ENCODE data around the gene ROS1. TPM values are rescaled to one million over a fixed set of nuclear protein-coding genes. Genes with fewer than 3 reads are reported as not detected.

ROS1 gene
- total RNA-seq, 1 donor from 2014 or later, result under 0.01 TPM

DNA sequence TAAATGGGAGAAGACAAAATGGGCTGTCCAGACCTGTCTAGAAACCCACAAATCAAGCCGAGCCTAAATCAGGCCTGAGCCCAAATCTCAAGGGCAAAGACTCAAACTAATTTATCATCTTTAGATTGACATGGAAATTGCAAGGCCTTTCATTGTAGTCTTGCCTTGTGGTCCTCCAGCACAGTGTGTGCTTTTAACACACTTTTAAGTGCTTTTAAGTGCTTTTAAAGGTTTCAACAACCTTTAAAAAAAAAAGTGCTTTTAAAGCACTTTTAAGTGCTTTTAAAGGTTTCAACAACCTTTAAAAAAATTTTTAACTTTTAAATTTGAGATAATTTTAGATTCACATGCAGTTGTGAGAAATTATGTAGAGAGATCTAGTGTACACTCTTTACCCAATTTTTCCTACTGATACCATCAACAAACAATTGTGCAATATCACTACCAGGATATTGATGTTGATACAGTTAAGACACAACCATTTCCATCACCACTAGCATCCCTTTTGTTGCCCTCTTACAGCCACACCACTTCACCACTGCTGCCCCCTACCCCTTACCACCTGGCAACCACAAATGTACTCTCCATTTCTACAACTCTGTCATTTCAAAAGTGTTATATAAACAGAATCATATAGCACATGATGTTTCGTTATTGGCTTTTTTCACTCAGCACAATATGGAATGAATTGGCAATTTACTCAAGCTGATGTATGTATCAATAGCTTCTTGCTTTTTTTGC lies 33.6 kb upstream of the ROS1 start:
- Histone ChIP-seq H3K27me3 (ENCODE audit: control insufficient read depth in 3 of 3, insufficient read depth in 3 of 3, low read length in 3 of 3) (no peaks in the 10 kb centered on the region), H3K27ac (ENCODE audit: low read depth, low read length) (no peak overlapping the region), H3K36me3 (ENCODE audit: control insufficient read depth in 3 of 3, insufficient read depth in 3 of 3, low read length in 3 of 3) (no peaks in the 10 kb centered on the region), H3K9me3 (ENCODE audit: control insufficient read depth in 3 of 3, low read length in 3 of 3) (no peaks in the 10 kb centered on the region), H3K4me1 (ENCODE audit: control insufficient read depth in 3 of 3, insufficient read depth in 3 of 3, low read length in 3 of 3) (no peaks in the 10 kb centered on the region), H3K4me3 (ENCODE audit: low read length in 3 of 3) (no peak overlapping the region), H3K9ac (ENCODE audit: low read depth in 1 of 3, low read length in 3 of 3) (no peak overlapping the region)

DNA sequence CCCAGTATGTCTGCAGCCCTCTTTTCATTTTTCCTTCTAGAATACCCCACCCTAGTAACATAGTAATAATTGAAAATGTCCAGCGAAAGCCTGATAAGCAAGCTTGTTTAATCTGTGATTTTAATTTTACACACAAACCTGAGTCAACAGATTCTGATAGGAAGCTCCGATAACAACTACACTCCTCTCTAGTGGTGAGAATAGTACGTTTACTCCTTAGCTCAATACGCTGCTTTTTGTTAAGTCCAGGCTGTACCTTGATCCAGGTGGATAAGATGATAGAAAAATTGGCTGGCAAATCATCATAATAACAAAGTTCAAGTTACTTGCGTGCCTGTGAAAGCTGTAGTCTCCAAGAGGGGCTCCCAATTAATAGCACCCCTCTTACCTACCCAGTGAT lies 31.3 kb upstream of the ROS1 start:
- H3K27ac ChIP-seq (ENCODE audit: low read depth, low read length), result no peak overlapping the region
- H3K9me3 ChIP-seq (ENCODE audit: control insufficient read depth in 3 of 3, low read length in 3 of 3), result no peaks in the 10 kb centered on the region
- no peaks in the 10 kb centered on the region for H3K36me3 ChIP-seq (ENCODE audit: control insufficient read depth in 3 of 3, insufficient read depth in 3 of 3, low read length in 3 of 3)
- H3K4me3 ChIP-seq (ENCODE audit: low read length in 3 of 3), result no peak overlapping the region
- H3K27me3 ChIP-seq (ENCODE audit: control insufficient read depth in 3 of 3, insufficient read depth in 3 of 3, low read length in 3 of 3), result no peaks in the 10 kb centered on the region
- no peak overlapping the region for H3K9ac ChIP-seq (ENCODE audit: low read depth in 1 of 3, low read length in 3 of 3)
- no peaks in the 10 kb centered on the region for H3K4me1 ChIP-seq (ENCODE audit: control insufficient read depth in 3 of 3, insufficient read depth in 3 of 3, low read length in 3 of 3)

DNA sequence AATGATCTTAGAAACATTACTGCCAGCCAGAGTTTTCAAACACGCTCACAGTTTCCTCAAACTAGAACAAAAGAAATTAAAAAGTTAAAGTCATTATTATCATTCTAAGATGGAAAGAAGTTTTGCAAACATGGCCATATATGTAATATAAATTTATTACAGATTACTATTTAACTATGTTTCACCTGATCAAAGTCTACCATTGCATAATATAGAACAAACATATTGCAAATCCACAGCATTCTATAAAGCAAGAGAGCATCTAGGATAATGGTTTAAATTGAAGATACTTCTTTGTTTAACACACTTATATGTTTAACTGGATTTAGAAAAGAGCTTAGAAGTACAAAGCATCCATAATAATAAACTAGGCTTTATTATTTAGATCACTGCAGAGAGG lies 30.5 kb upstream of the ROS1 start:
- no peak overlapping the region for H3K9ac ChIP-seq (ENCODE audit: low read depth in 1 of 3, low read length in 3 of 3)
- H3K4me1 ChIP-seq (ENCODE audit: control insufficient read depth in 3 of 3, insufficient read depth in 3 of 3, low read length in 3 of 3), result no peaks in the 10 kb centered on the region
- H3K4me3 ChIP-seq (ENCODE audit: low read length in 3 of 3), result no peak overlapping the region
- H3K27ac ChIP-seq (ENCODE audit: low read depth, low read length), result no peak overlapping the region
- no peaks in the 10 kb centered on the region for H3K9me3 ChIP-seq (ENCODE audit: control insufficient read depth in 3 of 3, low read length in 3 of 3)
- no peaks in the 10 kb centered on the region for H3K36me3 ChIP-seq (ENCODE audit: control insufficient read depth in 3 of 3, insufficient read depth in 3 of 3, low read length in 3 of 3)
- H3K27me3 ChIP-seq (ENCODE audit: control insufficient read depth in 3 of 3, insufficient read depth in 3 of 3, low read length in 3 of 3), result no peaks in the 10 kb centered on the region

DNA sequence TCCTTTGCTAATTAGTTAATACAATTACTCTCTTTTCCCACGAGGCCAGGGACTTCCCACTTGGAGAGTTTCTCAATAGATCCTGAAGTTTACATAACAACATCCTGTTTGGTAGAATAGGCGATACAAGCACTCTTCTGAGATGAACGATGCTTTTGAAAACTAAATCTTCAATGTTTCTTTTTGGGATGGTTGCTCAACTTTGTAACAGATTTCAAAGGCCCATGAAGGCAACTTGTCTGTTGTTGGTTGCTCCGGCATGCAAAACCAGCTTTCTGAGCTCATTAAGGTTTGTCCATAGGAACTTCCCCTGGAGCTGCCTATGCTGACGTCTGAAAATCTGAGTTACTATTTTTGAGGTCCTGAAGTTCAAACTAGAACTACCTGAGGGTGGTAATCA lies 25.9 kb upstream of the ROS1 start:
- H3K4me1 ChIP-seq (ENCODE audit: control insufficient read depth in 3 of 3, insufficient read depth in 3 of 3, low read length in 3 of 3), result peaks cover 0 to 6% (median 4%) of the 10 kb centered on the region in 3 donors
- H3K36me3 ChIP-seq (ENCODE audit: control insufficient read depth in 3 of 3, insufficient read depth in 3 of 3, low read length in 3 of 3), result no peaks in the 10 kb centered on the region
- H3K9ac ChIP-seq (ENCODE audit: low read depth in 1 of 3, low read length in 3 of 3), result no peak overlapping the region

DNA sequence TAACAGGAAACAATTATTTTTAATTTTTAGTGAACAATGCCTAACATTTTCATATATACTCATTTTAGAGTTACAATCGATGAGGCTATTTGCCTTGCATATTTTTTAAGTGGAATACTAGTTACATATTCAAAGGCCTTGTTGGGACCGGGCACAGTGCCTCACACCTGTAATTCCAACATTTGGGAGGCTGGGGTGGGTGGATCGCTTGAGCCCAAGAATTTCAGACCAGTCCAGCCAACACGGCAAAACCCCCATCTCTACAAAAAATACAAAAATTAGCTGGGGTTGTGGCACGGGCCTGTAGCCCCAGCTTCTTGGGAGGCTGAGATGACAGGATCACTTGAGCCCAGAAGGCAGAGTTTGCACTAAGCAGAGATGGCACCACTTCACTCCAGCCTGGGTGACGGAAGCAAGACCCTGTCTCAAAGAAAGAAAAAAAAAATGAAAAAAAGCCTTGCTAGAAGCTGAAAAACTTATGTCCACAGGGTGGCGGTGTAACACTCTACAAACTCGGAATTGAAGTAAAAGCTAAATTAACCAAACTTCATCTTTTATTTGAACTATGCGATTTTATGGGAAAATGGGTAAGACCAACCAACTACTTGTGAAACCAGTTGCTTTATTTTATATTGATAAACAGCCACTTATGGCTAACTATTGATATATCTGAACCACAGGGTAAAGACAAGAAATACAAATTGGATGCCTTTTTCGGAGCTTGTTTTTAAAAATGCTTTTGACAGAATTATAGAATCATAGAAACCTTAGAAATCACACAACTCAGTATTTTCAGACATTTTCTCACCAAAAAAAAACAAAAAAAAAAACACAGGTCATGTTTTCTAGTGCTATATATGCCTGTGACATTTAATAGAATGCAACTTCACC lies 24.1 kb upstream of the ROS1 start:
- Histone ChIP-seq H3K27ac (ENCODE audit: low read depth, low read length) (no peak overlapping the region), H3K27me3 (ENCODE audit: control insufficient read depth in 3 of 3, insufficient read depth in 3 of 3, low read length in 3 of 3) (no peaks in the 10 kb centered on the region), H3K4me1 (ENCODE audit: control insufficient read depth in 3 of 3, insufficient read depth in 3 of 3, low read length in 3 of 3) (peaks cover 0 to 6% (median 4%) of the 10 kb centered on the region in 3 donors), H3K4me3 (ENCODE audit: low read length in 3 of 3) (no peak overlapping the region), H3K9ac (ENCODE audit: low read depth in 1 of 3, low read length in 3 of 3) (no peak overlapping the region), H3K9me3 (ENCODE audit: control insufficient read depth in 3 of 3, low read length in 3 of 3) (no peaks in the 10 kb centered on the region), H3K36me3 (ENCODE audit: control insufficient read depth in 3 of 3, insufficient read depth in 3 of 3, low read length in 3 of 3) (no peaks in the 10 kb centered on the region)

More for the DNA sequence above, 25.9 kb upstream of the ROS1 start:
- H3K4me3 ChIP-seq (ENCODE audit: low read length in 3 of 3), result no peak overlapping the region
- no peaks in the 10 kb centered on the region for H3K9me3 ChIP-seq (ENCODE audit: control insufficient read depth in 3 of 3, low read length in 3 of 3)
- H3K27me3 ChIP-seq (ENCODE audit: control insufficient read depth in 3 of 3, insufficient read depth in 3 of 3, low read length in 3 of 3), result no peaks in the 10 kb centered on the region
- no peak overlapping the region for H3K27ac ChIP-seq (ENCODE audit: low read depth, low read length)

DNA sequence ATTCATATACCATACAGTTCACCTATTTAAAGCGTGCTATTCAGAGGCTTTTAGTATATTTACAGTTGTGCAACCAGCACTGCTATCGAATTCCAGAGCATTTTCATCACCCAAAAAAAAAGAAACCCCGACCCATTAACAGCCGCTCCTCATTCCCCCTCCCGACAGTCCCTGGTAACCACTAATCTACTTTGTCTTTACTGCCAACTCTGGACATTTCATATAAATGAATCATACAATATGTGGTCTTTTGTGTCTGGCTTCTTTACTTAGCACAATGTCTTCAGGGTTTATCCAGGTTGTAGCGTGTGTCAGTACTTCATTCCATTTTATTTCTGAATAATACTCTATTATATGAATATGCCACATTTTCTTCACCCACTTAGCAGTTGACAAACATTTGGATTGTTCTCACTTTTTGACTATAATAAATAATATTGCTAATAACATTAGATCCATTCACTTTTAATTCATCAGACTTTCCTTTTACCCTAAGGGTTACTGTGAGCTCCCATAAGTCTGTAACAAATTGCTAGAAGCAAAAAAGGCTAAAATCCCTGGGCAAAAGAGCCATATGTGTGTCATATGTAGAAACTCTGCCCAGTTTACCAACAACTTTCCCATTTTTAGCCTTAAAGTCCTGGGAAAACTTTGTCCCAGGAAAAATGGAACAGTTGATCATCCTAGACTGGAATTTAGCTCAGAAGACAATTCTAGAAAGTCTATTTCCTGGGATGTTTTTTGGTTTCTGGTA lies 23.2 kb upstream of the ROS1 start:
- Histone ChIP-seq H3K9ac (ENCODE audit: low read depth in 1 of 3, low read length in 3 of 3) (no peak overlapping the region), H3K4me1 (ENCODE audit: control insufficient read depth in 3 of 3, insufficient read depth in 3 of 3, low read length in 3 of 3) (peaks cover 0 to 6% (median 4%) of the 10 kb centered on the region in 3 donors), H3K9me3 (ENCODE audit: control insufficient read depth in 3 of 3, low read length in 3 of 3) (no peaks in the 10 kb centered on the region), H3K27me3 (ENCODE audit: control insufficient read depth in 3 of 3, insufficient read depth in 3 of 3, low read length in 3 of 3) (no peaks in the 10 kb centered on the region), H3K36me3 (ENCODE audit: control insufficient read depth in 3 of 3, insufficient read depth in 3 of 3, low read length in 3 of 3) (no peaks in the 10 kb centered on the region), H3K27ac (ENCODE audit: low read depth, low read length) (no peak overlapping the region), H3K4me3 (ENCODE audit: low read length in 3 of 3) (no peak overlapping the region)

DNA sequence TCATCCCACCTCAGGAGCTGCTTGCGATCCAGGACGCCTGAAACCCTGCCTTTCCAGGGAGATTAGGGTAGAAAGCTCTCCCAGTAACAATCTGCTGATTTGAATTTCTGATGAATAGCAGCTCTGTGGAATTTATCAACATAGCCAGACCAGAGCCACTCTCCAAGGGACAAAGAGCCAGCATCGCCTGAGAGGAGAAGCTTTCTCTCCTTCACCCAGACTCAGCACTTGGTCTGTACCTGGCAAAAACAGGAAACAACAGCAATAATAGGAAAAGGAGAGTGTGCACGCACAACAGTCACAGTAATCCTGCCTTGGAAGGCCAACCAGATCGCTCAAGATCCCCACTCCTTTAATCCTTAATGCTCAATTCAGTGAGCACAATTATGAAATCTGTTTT lies 22.3 kb upstream of the ROS1 start:
- Histone ChIP-seq H3K9ac (ENCODE audit: low read depth in 1 of 3, low read length in 3 of 3) (no peak overlapping the region), H3K27ac (ENCODE audit: low read depth, low read length) (no peak overlapping the region), H3K9me3 (ENCODE audit: control insufficient read depth in 3 of 3, low read length in 3 of 3) (no peaks in the 10 kb centered on the region), H3K4me1 (ENCODE audit: control insufficient read depth in 3 of 3, insufficient read depth in 3 of 3, low read length in 3 of 3) (peaks cover 0 to 6% (median 4%) of the 10 kb centered on the region in 3 donors), H3K36me3 (ENCODE audit: control insufficient read depth in 3 of 3, insufficient read depth in 3 of 3, low read length in 3 of 3) (no peaks in the 10 kb centered on the region), H3K27me3 (ENCODE audit: control insufficient read depth in 3 of 3, insufficient read depth in 3 of 3, low read length in 3 of 3) (no peaks in the 10 kb centered on the region), H3K4me3 (ENCODE audit: low read length in 3 of 3) (no peak overlapping the region)

DNA sequence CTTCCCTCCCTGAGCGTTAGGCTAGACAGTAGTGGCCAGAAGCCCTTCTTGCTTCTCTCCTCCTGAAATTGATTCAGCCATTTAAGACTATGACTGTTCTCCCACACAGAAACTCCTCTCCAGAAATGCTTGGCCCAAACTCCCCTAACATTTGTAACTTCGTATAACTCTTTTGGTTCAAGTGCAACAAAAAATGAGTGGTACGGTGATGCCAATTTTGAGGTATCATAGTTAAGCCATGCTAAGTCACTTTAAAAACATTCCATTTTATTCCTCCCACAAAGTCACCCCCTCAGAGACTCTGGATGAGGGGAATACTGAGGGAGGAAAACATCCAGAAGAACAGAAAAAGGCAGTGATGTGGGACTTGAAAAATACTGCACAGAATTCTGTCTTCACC lies 21.1 kb upstream of the ROS1 start:
- no peak overlapping the region for H3K4me3 ChIP-seq (ENCODE audit: low read length in 3 of 3)
- H3K4me1 ChIP-seq (ENCODE audit: control insufficient read depth in 3 of 3, insufficient read depth in 3 of 3, low read length in 3 of 3), result peaks cover 0 to 6% (median 4%) of the 10 kb centered on the region in 3 donors
- no peak overlapping the region for H3K27ac ChIP-seq (ENCODE audit: low read depth, low read length)
- H3K9me3 ChIP-seq (ENCODE audit: control insufficient read depth in 3 of 3, low read length in 3 of 3), result no peaks in the 10 kb centered on the region
- no peak overlapping the region for H3K9ac ChIP-seq (ENCODE audit: low read depth in 1 of 3, low read length in 3 of 3)
- H3K36me3 ChIP-seq (ENCODE audit: control insufficient read depth in 3 of 3, insufficient read depth in 3 of 3, low read length in 3 of 3), result no peaks in the 10 kb centered on the region
- no peaks in the 10 kb centered on the region for H3K27me3 ChIP-seq (ENCODE audit: control insufficient read depth in 3 of 3, insufficient read depth in 3 of 3, low read length in 3 of 3)

DNA sequence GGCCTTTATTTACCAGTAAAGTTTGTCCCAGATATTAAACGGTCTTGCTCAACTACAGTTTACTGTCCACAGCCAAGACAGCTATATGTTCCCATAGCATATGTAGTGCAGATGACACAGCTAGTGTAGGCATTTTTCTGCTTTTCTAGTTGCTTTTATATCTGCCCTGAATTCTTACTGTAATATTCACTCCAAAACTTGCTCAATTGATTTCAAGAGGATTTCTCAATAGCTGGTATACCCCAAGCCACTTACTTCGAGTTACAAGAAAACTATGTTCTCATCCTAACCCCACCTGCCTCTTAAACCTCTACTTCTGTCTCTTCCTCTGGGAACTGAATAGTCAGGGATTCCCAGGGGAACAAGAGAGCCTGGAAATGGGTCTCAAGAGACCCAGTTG lies 18.9 kb upstream of the ROS1 start:
- H3K9me3 ChIP-seq (ENCODE audit: control insufficient read depth in 3 of 3, low read length in 3 of 3), result no peaks in the 10 kb centered on the region
- H3K4me1 ChIP-seq (ENCODE audit: control insufficient read depth in 3 of 3, insufficient read depth in 3 of 3, low read length in 3 of 3), result peaks cover 0 to 6% (median 4%) of the 10 kb centered on the region in 3 donors
- H3K27me3 ChIP-seq (ENCODE audit: control insufficient read depth in 3 of 3, insufficient read depth in 3 of 3, low read length in 3 of 3), result no peaks in the 10 kb centered on the region
- H3K36me3 ChIP-seq (ENCODE audit: control insufficient read depth in 3 of 3, insufficient read depth in 3 of 3, low read length in 3 of 3), result no peaks in the 10 kb centered on the region
- no peak overlapping the region for H3K9ac ChIP-seq (ENCODE audit: low read depth in 1 of 3, low read length in 3 of 3)
- no peak overlapping the region for H3K27ac ChIP-seq (ENCODE audit: low read depth, low read length)
- no peak overlapping the region for H3K4me3 ChIP-seq (ENCODE audit: low read length in 3 of 3)

All from skeletal muscle tissue (tissue), 4 donors.